Measurements from ENCODE around the gene CACNG4.

DNA sequence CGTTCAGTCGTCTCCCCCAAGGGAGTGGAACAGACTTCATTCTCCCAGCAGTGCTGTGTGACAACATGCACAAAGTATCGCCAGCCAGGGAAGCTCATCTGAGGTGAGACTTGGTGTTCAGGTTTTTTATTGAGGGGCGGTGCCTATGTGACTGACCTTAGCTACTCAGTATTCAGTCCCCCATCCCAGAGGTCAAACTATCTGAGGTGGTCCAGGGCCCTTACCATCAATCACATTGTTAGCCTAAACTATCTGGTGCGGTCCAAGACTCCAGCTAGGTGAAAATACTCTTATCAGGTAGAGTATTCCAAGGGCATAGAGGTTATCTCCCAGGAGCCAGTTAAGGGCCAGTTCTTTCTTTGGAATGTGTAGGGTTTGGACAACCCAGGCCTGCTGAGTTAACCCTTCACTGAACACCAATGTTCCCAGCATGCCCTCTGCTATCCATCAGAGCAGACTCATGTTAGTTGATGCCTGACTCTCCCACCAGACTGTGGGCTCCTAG lies 74.4 kb downstream of the CACNG4 start:
- TF ChIP-seq, protein P1, sequence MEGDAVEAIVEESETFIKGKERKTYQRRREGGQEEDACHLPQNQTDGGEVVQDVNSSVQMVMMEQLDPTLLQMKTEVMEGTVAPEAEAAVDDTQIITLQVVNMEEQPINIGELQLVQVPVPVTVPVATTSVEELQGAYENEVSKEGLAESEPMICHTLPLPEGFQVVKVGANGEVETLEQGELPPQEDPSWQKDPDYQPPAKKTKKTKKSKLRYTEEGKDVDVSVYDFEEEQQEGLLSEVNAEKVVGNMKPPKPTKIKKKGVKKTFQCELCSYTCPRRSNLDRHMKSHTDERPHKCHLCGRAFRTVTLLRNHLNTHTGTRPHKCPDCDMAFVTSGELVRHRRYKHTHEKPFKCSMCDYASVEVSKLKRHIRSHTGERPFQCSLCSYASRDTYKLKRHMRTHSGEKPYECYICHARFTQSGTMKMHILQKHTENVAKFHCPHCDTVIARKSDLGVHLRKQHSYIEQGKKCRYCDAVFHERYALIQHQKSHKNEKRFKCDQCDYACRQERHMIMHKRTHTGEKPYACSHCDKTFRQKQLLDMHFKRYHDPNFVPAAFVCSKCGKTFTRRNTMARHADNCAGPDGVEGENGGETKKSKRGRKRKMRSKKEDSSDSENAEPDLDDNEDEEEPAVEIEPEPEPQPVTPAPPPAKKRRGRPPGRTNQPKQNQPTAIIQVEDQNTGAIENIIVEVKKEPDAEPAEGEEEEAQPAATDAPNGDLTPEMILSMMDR (IDR thresholded peaks at IDR 0.05): no peak
- TF ChIP-seq EP300 (IDR thresholded peaks at IDR 0.05): no peak
- TF ChIP-seq, protein P2, sequence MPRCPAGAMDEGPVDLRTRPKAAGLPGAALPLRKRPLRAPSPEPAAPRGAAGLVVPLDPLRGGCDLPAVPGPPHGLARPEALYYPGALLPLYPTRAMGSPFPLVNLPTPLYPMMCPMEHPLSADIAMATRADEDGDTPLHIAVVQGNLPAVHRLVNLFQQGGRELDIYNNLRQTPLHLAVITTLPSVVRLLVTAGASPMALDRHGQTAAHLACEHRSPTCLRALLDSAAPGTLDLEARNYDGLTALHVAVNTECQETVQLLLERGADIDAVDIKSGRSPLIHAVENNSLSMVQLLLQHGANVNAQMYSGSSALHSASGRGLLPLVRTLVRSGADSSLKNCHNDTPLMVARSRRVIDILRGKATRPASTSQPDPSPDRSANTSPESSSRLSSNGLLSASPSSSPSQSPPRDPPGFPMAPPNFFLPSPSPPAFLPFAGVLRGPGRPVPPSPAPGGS (IDR thresholded peaks at IDR 0.05): no peak
- no peak for TF ChIP-seq SREBF2 (IDR thresholded peaks at IDR 0.05)
- TF ChIP-seq POLR2A (IDR thresholded peaks at IDR 0.05; ENCODE audit: low read length): no peak
- TF ChIP-seq, protein P3, sequence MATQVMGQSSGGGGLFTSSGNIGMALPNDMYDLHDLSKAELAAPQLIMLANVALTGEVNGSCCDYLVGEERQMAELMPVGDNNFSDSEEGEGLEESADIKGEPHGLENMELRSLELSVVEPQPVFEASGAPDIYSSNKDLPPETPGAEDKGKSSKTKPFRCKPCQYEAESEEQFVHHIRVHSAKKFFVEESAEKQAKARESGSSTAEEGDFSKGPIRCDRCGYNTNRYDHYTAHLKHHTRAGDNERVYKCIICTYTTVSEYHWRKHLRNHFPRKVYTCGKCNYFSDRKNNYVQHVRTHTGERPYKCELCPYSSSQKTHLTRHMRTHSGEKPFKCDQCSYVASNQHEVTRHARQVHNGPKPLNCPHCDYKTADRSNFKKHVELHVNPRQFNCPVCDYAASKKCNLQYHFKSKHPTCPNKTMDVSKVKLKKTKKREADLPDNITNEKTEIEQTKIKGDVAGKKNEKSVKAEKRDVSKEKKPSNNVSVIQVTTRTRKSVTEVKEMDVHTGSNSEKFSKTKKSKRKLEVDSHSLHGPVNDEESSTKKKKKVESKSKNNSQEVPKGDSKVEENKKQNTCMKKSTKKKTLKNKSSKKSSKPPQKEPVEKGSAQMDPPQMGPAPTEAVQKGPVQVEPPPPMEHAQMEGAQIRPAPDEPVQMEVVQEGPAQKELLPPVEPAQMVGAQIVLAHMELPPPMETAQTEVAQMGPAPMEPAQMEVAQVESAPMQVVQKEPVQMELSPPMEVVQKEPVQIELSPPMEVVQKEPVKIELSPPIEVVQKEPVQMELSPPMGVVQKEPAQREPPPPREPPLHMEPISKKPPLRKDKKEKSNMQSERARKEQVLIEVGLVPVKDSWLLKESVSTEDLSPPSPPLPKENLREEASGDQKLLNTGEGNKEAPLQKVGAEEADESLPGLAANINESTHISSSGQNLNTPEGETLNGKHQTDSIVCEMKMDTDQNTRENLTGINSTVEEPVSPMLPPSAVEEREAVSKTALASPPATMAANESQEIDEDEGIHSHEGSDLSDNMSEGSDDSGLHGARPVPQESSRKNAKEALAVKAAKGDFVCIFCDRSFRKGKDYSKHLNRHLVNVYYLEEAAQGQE (IDR thresholded peaks at IDR 0.05): no peak
- TF ChIP-seq RAD21 (conservative IDR thresholded peaks at IDR 0.05 in 1 of 2, IDR thresholded peaks at IDR 0.05 in 1 of 2): no peak
- no peak for TF ChIP-seq CBX2 (IDR thresholded peaks at IDR 0.05; ENCODE audit: borderline replicate concordance, low read depth)
- no peak for TF ChIP-seq TP53 (CRISPR knock-in tag; IDR thresholded peaks at IDR 0.05)
- TF ChIP-seq, protein P4, sequence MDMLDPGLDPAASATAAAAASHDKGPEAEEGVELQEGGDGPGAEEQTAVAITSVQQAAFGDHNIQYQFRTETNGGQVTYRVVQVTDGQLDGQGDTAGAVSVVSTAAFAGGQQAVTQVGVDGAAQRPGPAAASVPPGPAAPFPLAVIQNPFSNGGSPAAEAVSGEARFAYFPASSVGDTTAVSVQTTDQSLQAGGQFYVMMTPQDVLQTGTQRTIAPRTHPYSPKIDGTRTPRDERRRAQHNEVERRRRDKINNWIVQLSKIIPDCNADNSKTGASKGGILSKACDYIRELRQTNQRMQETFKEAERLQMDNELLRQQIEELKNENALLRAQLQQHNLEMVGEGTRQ (IDR thresholded peaks at IDR 0.05): no peak

Measured in A549 (cell line).